GM18511 (cell line): ENCODE data around the gene THSD4.
"Not testable (repeated sequence)": the region's sequence is repeated elsewhere in the genome, so short reads cannot be mapped to it uniquely, and the experiment has no call there.

Experiments
- ATAC-seq: cut with Tn5 transposase; IDR thresholded peaks from one replicate; pipeline ENCODE4 v1.9.1; 2021; ENCODE audit warnings: mild to moderate bottlenecking, moderate library complexity; ENCODE audit not compliant: unreplicated experiment

Gene THSD4

GRCh38 chr15:71662306-71662705, 547.0 kb downstream of the THSD4 start:
- no peak for ATAC-seq

GRCh38 chr15:71664622-71665021, 549.4 kb downstream of the THSD4 start:
- ATAC-seq = no peak

GRCh38 chr15:71666763-71667620, 551.7 kb downstream of the THSD4 start:
- no peak for ATAC-seq

- no peak for ATAC-seq
Measured at GRCh38 chr15:71669688-71670087, 554.4 kb downstream of the THSD4 start.

- ATAC-seq = not testable (repeated sequence)
Measured at GRCh38 chr15:71670222-71670621, 555.0 kb downstream of the THSD4 start.

GRCh38 chr15:71674354-71674753, 559.1 kb downstream of the THSD4 start:
- no peak for ATAC-seq

GRCh38 chr15:71677352-71677751, 562.1 kb downstream of the THSD4 start:
- no peak for ATAC-seq

GRCh38 chr15:71677766-71678165, 562.5 kb downstream of the THSD4 start:
- no peak for ATAC-seq

GRCh38 chr15:71678191-71678590, 562.9 kb downstream of the THSD4 start:
- ATAC-seq = no peak

- no peak for ATAC-seq
Measured at GRCh38 chr15:71678605-71679004, 563.3 kb downstream of the THSD4 start.

- ATAC-seq = no peak
Measured at GRCh38 chr15:71679223-71679792, 564.0 kb downstream of the THSD4 start.

GRCh38 chr15:71679793-71680353, 564.6 kb downstream of the THSD4 start:
- no peak for ATAC-seq

GRCh38 chr15:71682001-71682400, 566.7 kb downstream of the THSD4 start:
- no peak for ATAC-seq

GRCh38 chr15:71683411-71684274, 568.4 kb downstream of the THSD4 start:
- no peak for ATAC-seq

GRCh38 chr15:71685420-71685993, 570.2 kb downstream of the THSD4 start:
- no peak for ATAC-seq

GRCh38 chr15:71686221-71687050, 571.2 kb downstream of the THSD4 start:
- ATAC-seq = no peak

- no peak for ATAC-seq
Measured at GRCh38 chr15:71687902-71688508, 572.7 kb downstream of the THSD4 start.

- no peak for ATAC-seq
Measured at GRCh38 chr15:71688509-71689094, 573.3 kb downstream of the THSD4 start.

GRCh38 chr15:71691081-71691457, 575.8 kb downstream of the THSD4 start:
- no peak for ATAC-seq
